NCI-H146 (cell line): ENCODE data around the gene DLX3.

ENCODE experiments used
- DNase-seq: peaks from one replicate; lab custom pipeline; 2025; lab: John Stamatoyannopoulos, UW

Gene DLX3

DNA sequence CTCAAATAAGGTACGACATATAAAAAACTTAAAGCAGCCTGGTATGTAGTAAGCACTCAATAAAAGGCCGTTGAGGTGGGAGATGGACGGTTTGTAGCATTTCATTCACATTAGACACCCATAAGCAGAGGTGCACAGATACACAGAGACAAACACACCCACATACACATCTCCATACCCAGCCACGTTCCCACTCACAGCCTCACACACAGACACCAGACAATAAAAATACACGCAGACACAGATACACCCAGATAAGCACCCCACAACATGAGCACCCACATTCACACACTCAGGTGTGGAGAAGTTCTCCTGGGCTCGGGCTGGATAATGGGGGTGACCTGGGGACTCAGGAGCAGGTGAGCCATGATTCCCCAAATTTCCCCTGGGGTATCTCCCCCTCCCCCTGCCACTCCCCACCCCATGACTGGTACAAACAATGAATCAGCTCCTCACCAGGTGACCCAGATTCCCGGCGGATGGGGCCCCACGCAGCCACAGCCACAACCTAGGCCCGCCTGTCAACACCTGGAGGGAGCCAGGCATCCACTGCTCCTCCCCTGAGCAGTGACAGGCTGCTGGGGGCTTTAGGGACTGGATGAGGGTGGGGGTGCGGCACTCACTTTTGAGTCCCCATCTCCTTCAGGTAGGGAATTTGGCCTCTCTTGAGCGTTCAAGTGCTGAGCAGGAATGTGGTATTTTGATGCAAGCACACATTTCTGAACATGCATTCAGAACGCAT lies 2.7 kb downstream of the DLX3 start:
- no peak for DNase-seq

DNA sequence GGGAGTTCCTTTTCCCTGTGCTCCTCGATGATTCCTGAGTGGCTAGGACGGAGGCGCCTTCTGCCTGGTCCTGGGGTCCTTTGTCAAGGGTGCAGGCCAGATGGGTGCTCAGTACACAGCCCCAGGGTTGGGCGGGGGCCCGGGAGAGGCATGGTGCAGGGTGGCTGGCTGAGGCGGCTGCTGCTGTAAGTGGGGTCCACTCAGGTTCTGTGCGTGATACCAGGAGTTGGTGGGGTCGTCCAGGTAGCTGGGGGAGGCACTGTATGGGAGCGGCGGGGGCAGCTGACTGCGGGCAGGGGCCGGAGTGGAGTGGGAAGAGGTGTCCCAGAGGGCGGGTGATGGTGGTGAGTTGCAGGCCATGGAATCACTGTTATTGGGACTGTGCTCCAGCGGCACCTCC lies 3.6 kb downstream of the DLX3 start:
- no peak for DNase-seq

DNA sequence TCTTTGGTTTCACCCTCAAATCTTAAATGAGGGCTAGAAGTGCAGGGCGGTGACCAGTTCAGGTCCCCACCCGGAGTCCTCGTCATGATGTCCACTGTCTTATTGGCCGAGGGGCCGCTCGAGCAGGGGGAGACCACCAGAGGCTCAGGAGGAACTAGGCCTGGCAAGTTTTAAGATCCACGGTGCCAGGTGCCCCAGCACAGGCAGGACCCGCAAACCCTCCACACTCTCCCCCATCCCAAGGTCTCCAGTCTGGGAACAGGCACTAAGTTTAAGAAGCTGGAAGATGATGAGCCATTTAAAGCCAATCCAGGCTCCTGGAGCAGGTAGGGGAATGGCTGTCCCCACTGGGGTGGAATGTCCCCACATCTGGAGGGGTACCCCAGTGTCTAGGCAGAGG lies 4.1 kb downstream of the DLX3 start:
- no peak for DNase-seq

DNA sequence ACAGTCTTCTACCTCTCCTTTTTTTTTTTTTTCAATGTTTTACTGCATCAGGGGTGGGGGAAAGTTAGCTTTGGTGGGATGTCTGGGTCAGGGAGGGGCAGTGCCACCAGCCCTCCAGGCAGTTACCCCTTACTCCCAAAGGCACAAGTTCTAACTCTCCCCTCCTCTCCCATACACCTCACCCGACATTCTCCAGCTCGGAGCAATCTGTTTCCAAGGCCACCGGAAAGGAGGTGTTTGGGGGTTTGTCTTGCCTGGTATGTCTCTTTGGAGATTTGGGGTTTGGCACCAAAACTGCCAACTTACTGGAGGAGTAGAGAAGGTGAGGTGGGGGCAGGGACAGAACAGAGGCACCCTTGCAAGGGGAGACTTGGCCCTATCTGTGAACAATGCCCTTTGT lies 4.7 kb downstream of the DLX3 start:
- no peak for DNase-seq

DNA sequence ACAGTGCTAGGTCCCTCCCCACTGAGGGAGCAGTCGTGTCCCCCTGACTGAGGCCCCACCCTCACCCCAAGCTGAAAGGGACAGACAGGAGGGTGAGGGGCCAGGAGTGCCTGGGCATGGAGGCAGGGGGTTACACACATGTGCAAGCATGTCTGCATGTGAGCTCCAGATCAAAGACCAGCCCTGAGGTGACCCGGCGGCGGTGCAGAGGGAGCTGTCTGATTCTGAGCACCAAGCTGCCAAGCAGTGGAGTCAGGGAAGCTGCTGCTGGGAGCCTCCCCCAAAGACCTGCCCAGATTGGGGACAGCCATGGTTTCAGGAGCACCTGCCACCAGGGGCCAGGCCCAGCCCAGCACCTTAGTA lies 5.5 kb downstream of the DLX3 start:
- no peak for DNase-seq

DNA sequence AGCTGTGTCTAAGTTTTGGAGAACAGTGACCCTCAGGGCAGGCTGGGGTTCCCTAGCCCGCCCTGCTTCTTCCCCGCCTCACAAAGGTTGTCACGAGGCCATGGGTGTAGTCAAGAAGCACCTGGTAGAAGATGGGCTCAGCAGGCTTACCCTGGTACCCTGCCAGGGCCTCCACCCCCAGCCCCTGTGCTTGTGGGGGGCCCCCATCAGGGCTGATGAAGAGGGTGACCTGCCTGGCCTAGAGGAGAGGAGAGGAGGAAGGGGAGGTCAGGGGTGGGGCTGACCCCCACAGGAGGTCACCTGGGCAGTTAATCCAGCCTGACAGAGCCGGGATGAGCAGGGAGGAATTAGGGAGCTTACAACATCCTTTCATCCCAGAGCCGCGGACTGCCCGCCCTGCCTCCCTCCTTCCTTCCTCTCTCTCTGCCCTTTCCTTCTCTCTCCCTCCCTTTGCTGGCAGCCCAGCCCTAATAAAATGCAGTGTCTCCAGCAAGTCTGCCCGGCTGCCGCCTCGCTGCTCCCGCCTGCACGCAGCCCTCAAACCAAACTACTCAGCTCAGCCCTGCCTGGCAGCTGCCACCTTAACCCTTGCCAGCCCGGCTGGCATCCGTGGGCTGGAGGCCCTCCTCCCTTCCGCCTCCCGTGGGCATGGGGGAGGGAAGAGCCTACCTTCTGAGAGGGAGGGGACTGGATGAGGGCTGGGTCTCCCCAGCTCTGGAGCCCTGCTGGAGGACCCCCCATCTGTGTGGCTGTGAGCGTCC lies 7.2 kb downstream of the DLX3 start:
- DNase-seq: no peak

DNA sequence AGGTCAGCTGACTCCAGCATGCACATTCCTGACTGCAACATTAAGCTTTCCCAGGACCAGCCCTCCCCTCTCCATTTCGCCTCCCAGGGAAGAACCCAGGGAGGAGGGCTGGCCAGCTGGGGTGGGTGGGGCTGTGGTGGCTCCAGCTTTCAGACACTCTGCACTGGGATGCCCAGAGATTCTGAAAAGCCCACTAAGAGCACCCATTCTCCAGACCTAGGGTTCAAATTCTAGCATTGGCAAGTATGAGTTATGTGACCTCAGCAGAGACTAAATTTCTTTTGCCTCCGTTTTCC lies 7.8 kb downstream of the DLX3 start:
- no peak for DNase-seq

DNA sequence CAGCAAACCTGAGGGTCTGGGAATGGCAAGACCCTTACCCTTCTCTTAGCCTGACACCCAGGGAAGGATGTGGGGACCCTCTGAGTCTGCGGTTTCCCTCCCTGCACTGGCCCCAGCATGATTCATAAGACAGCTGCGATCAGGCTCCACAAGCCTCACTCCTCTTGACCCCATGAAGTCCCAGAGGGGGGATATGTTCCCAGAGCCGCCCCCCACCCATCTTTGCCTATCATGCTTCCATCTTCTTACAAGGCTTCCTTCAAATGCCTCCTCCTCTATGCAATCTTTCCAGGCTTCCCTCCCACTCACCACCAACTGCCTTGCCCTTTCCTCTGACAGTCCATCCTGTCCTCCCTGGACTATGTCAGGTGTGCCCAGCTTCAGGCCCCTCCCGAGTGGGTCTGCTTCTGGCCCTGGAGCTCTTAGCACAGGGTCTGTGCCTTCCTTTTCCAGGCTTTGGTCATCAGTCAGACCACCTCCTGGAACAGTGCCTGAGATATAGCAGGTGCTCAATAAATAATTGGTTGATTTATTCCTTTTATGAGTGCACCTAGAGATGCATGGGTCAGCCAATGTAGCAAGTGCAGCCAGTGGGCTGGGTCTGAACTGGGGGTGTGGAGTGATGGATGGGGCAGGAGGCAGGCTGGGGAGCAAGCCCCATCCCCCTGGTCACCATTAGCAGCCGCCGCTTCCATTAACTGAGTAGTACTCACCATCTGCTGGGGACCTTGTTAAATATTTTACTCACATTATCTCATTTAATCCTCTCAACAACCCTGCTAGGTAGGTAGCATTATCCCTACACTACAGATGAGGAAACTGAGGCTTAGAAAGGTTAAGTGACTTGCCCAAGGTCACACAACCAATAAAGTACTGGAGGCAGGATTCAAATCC lies 8.4 kb downstream of the DLX3 start:
- no peak for DNase-seq

DNA sequence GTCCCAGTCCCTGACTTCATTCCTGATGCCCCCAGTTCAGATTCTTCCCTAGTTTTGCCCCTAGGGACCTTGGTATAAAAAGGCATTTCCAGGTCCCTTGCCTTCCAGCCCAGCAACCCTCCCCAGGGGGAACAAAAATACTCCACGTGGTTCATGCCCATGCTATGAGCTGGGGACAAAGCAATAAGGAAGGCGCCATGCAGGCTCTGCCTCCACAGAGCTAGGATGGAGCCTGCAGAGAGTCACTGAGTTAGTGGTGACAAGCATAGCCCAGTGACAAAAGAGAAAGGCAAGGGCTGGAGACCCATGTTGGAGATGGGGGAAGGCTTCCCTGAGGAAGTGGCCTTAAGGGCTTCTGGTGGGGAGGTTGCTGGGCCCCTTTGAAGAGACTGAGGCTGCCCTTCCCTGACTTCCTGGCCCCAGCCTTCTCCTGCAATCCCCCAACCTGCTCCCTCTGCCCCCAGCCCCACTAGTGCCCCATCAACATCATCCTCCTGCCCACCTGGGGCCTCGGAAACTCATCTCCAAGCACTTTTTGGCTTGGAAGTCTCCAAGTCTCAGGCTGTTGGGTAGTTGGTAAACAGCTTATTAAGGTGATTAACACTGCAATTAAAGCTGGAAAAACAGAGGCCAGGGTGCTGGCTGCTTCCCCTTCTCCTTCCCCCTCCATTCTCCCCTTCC lies 9.6 kb downstream of the DLX3 start:
- no peak for DNase-seq

DNA sequence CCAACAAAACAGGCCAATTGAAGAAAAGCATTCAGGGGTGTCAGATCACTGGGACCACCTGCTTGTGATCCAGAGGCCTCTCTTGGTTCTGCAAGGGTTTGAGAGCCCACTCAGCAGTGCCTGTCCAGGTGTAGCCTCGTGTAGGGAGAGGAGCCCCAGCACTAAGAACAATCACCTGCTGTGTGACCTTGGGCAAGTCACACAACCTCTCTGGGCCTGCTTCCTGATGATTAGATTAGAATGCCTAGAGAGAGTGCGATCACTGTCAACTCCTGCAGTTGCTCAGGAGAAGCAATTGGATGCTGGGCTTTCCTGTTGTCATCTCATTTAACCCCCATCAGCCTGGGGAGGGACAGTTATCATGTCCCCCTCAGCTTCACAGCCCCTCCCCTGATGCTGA lies 10.2 kb downstream of the DLX3 start:
- DNase-seq: no peak

DNA sequence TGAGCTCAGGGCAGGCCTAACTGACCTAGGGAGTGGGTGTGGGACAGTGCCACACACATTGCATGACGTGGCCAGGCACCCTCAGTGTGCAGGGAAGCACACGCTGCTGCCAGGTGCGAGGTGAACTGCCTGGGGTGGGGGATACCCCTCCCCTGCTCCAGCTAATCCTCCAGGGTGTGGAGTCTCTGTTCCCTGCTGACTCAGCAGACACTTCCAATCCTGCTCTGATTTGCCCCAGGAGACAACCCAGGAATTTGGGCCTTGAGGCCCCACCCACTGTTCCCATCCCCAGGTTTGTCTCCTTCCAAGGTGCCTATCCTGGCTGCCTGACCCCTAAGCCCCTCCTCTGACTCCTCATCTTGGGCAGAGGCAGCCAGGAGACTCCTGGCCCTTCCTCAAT lies 10.7 kb downstream of the DLX3 start:
- no peak for DNase-seq

DNA sequence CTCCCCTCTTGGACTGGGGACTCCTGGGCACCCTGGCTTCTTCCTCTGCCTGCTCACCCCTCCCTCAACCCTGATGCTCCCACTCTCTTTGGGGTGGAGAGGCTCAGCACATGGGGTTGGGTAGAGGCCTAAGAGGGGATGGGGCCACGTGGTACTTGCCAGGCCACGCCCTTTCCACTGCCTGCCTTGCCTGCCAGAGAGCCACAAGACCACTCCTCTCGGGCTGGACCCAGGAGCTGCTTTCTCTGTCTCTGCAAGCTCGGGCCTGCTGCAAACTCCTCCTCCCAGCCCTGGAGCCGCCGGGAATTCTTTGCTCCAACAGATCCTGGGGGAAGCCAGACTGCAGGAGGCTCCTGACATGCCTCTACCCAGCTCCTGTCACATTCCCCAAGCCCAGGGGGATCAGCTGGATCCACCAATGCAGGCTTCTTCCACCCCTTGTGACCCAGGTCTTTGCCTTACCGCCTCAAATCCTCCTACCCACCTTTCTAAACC lies 14.3 kb downstream of the DLX3 start:
- DNase-seq: no peak

DNA sequence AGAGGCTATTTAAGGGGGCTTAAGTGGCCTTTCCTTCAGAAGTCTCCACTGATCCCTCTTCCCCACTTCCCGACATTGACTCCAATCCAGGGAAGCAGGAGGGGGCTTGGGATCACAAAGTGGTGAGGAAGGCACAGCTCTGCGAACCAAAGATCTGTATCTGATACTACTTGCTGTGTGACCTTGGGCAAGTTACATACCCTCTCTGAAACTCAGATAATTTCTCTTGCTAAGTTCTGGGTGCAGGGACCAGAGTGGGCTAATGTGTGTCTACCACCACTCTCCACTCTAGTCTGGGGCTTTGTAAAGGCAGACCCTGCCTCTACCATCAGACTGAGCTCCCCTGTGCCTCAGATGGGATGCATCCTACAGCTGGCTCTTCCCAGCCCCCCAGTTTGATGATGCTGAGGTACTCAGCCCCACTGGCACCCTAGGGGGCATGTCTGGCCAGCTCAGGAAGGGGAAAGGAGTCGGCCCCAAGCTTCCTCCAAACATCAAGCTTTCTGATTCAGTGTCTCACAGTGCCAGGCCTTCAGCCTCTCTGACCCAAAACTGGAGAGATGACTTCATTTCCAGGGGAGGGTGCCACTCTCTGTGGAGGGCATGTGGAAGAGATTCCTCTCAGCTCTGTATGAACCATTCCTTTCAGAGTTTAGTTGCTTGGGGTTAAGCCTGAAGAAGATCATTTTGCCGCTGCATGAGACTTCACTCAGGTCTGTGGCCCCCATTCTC lies 15.1 kb downstream of the DLX3 start:
- no peak for DNase-seq

DNA sequence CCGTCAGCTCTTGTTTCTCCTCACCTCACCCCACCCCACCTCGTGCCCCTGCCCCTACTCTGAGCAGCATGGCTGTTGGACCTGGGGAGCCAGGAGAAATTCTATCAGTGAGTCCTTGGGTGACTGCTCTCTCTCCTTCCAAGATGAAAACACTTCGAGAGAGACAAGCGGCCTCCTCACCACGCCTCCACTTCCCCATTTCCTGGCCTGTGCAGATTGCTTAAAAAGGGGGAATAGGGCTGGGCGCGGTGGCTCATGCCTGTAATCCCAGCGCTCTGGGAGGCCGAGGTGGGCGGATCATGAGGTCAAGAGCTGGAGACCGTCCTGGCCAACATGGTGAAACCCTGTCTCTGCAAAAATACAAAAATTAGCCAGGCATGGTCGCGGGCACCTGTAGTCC lies 16.5 kb downstream of the DLX3 start:
- no peak for DNase-seq

DNA sequence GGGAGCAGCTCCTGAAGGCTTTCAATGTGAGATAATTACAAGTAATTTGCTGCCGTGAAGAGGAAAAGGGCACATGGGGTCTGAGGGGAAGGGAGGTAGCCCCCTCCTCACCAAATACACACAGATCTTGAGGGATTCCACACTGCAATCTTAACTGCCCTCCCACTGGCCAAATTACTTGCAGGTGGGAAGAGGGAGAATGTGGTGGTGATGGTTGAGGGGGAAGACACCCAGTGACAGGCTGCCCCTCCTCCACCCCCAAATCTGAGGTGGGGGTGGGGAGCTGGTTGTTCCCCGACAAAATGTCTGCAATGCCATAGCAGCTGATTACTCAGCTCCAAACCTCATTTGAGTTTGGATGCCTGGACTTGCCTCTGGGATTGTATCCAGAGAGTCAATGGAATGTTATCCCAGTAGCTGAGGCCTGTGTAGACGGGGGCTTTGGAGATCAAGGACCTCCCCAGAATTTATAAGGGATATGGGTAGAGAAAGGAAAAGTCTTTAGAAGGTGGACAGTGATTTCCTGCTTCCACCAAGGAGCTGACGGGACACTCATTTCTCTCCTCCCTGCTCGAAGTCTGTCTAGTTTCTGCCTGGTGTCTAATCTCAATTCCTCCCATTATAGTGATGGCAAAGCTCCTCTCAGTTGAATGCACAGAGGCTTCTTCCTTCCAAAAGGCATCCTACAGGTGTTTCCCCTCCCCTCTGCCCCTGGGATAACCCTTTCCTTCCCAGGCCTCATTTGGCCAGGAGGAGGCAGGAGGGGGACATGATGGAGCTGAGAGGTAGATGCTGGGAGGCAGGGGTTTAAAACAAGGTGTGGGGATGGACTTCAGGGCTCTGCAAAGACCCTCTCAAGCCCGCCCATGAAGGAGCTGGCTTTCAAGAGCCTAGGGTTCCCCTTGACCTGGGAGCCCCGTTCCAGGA lies 17.3 kb downstream of the DLX3 start:
- DNase-seq: no peak

DNA sequence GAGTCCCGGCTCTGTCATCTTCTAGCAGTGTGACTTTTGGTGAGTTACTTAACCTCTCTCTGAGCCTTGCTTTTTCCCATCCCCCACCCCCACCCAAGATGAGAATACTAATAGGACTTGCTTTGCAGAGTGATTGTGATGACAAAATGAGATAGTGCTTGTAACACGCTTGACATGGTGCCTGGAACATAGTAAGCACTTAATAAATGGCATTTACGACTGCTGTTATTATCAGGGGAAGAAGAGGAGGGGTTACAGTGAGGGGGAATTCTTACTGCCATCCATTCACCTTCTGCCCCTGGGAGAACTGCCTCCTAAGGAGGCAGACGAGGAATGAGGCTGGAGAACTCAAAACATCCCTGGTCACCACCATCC lies 18.2 kb downstream of the DLX3 start:
- DNase-seq: no peak

DNA sequence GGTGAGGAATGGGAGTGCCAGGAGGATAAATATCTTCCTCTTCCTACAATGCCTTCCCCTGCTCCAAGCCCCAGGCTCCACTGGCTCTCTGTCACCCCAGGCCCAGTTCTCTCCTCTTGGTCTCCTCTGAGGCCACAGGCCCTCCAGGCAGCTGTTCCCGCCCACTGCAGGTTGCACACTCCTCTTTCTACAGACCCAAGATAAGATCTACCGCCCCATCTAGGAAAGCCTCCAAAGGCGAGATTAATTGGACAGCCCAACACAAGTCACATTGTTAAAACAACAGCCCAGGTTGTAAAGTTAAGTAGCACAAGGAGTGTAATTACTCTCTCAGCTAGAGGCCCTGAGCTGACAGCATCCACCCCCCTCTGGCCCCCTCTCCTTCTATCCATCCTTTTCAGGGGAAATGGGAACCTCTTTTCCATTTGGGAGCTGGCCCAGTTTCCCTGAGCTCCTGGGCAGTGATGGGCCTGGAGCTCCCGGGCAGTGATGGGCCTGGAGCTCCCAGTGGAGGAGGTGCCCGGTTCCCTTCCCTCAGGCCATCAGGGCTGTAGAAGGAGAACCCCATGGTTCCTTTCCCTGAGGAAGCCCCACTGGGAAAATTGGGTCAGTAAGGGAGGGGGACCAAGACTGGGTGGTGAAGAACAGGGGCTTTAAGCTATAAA lies 18.7 kb downstream of the DLX3 start:
- no peak for DNase-seq

DNA sequence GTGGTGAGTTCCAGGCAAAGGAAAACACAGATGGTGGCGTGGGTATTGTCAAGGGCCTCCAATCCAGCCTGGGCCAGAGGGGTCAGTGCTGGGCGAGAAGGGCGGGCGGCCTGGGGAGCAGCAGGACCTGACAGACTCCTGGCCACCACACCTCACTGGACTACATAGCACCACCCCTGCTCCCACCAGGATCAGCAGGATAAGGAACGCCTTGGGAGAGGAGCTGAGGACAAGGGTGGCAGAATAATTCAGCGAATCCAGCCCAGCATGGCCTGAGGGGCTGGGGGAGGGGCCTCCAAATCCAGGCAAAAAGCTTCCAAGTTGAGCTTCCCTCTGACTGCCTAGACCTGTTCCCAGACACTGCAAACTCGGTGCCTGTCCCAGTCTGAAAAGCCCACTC lies 19.5 kb downstream of the DLX3 start:
- no peak for DNase-seq

DNA sequence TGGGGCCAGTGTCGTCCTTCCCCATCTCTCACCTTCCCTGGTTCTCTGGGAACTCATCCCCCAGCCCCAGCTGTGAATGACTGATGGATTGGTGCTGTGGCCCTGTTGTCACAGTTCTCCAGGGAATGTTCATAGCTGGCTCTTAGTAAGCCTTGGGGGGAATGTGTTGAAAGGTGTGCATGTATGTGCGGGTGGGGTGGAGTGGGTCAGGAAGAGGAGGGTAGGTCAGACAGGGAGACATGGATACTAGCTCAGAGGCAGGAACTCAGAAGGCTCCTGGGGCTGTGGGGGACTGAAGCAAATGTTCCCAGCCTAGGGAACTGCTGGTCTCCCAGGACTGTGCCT lies 21.8 kb downstream of the DLX3 start:
- DNase-seq: no peak
